DMS79 treated with DMSO at 0.1 percent for 48 hours (cell line): ENCODE measurements around the gene CYFIP1.

Experiments
- DNase-seq: peaks from one replicate; lab custom pipeline; 2025; lab: John Stamatoyannopoulos, UW

Gene CYFIP1

GRCh38 chr15:22950256-22950990 is 29.7 kb downstream of the CYFIP1 start:
- DNase-seq, result no peak

DNA sequence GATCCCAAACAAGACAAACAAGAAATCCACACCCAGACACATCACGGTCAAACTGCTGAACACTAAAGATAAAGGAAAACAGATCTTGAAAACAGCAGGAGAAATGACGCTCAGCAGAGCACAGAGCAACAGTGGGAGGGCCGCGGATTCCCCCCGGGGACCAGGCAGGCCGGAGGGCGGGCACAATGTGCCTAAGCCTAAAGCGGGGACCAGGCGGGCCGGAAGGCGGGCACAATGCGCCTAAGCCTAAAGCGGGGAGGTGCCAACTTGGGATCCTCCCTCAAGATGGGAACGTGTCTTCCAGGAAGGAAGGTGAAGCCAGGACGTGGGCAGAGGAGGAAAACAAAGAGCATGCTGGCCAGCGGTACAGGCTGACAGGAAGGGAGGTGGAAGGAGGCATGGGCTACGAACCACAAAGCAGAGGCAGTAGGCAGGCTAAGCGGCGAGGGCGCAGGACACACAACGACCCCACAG is 31.1 kb downstream of the CYFIP1 start:
- DNase-seq, result no peak

- DNase-seq, result no peak
Measured at GRCh38 chr15:22948056-22948455, 32.1 kb downstream of the CYFIP1 start.

GRCh38 chr15:22947101-22948000 is 32.8 kb downstream of the CYFIP1 start:
- no peak for DNase-seq

GRCh38 chr15:22945071-22945470 is 35.1 kb downstream of the CYFIP1 start:
- no peak for DNase-seq

DNA sequence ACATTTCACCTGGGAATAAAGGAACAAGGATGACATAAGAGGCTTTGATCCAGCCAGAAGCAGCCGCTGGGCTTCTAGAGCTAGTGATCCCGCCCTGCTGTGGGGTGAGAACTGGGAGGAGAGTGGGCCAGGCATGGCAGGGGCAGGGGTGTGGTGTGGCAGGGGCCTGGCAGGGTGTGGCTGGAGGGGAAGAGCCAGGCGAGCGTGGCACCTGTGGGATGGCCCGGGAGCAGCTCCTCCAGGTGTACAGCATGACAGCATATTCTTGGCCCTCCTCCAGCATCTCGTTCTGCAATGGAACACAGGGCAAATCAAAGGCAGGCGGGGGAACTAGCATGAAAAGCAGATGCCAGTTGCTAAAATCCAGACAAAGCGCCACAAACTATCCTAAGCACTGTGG is 35.5 kb downstream of the CYFIP1 start:
- peak; percentile 79 for DNase-seq

DNA sequence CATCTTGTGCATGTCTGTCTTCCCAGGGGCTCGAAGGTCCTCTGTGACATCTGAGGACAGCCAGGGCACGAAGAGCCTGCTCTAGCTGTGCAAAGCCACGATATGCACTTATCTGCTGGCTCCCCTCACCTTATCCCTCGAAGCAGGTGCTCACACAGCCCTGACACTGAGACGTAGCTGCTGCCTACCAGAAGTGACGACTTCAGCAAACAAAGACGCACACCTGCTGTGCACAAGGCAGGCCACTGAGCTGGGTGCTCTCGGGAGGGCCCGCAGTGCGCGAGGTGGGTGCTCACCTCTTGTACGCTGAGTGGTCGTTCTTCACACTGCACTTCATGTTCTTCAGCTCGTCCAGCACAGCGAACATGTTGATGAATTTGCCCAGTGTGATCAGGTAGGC is 37.3 kb downstream of the CYFIP1 start:
- DNase-seq, result peak; percentile 29

DNA sequence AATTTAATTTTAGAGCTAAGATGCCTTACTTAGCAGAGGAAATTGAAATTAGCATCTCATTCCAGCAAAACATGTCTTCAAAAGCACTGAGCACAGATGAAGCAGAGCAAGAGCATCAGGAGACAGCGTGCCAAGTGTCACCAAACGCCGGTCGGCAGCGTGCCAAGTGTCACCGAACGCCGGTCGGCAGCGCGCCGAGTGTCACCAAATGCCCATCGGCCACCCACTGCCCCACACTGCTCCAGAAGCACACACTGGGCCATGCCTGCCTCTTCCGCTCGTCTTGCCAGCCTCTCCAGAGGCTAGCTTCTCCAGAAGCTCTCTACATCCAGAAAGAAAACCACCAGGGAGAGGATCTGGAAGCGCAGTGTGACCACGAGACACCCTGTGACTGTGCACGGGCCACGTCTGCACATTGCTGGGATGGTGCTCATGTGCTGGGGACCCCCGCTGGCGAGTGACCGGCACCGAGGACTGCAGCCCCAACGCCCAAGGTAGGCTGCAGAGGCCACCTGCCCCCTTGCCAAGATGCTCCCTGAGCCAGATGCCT is 37.8 kb downstream of the CYFIP1 start:
- peak; percentile 9 for DNase-seq

DNA sequence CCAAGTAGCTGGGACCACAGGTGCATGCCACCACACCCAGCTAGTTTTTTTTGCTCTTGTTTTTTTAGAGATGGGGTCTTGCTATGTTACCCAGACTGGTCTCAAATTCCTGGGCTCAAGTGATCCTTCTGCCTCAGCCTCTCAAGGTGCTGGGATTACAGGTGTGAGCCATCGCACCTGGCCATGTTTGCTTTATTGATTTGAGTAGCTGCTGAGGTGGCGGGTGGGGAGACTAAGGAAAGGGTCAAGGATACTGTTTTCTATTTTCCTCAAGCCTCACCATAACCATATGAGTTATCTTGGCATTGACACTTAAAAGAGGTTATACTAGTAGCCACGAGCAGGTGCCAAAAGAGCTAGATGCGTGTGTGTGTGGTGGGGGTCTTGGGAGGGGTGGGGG is 39.0 kb downstream of the CYFIP1 start:
- DNase-seq, result no peak

DNA sequence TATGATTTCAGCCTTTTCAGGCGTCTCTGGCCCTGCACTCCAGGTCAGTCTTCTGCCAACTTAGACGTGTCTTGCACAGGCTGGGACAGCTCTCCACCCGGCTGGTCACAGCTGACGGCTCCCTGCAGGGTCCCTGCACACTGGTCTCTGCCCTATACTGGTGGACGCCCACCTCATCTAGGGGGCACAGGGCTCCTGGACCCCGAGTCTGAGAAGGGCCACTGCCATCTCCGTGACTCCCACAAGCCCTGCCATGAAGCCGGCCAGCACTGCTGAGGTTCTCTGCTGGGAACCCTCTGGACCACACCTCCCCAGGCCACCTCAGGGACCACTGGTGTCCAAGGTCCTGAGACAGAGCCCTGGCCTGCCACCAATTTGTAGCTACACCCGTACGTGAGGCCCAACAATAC is 40.5 kb downstream of the CYFIP1 start:
- no peak for DNase-seq

GRCh38 chr15:22939051-22939450 is 41.1 kb downstream of the CYFIP1 start:
- DNase-seq, result no peak

DNA sequence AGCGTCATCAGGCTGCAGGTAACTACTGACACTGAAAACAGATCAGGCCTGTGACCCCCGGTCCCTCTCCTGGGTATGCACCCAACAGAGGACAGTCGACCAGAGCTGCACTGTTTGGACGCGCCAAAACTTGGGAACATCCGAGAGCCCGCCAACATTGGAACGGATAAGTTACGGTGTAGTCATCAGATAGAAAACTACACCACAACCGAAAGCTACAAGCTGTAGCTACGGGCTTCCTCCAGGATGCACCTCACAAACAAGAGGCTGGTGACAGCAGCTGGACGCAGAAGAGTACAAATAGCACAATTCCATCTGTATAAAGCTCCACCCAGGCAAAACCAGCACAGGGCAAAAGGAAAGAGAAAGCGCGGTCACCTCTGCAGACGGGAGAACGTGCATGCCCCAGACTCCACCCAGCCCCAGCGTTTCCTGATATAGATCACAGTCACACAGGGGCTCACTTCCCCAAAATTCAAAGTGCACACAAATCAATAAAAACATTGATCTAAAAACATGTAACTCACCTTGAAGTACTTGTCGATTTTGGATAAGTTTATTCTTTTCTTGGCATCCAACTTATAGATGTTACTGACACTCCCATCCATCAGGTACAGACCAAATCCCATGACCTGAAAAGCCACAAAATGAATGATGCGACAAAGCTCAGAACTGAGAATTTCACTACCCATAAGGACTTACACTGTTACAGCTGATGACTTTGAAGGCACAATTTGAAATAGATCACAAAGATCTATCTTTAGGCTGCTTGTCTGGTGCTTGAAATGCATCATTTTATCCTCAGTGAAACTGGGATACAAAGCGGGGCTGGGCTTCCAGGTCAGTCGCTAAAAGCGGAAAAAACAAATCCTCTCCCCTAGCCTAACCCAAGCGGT is 43.3 kb downstream of the CYFIP1 start:
- no peak for DNase-seq

DNA sequence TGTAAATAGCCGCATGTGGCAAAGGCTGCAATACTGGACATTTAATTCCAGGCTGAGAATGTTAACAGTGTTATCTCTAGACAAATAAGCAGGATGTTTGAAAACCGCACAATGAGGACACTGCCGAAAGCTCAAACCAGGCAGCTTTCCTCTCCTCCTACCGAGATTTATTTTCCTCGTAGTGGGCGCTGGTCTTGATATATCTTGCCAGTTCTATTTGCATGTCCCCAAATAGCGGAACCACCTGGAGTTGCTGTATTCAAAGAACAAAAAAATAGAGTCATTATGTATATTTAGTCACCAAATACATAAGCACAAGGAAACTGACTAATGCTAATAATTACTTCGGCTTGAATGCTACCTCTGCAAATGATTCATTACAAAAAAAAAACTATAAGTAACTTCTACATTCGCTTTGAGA is 46.5 kb downstream of the CYFIP1 start:
- DNase-seq, result no peak

- no peak for DNase-seq
Measured at GRCh38 chr15:22931784-22932536, 48.2 kb downstream of the CYFIP1 start.

DNA sequence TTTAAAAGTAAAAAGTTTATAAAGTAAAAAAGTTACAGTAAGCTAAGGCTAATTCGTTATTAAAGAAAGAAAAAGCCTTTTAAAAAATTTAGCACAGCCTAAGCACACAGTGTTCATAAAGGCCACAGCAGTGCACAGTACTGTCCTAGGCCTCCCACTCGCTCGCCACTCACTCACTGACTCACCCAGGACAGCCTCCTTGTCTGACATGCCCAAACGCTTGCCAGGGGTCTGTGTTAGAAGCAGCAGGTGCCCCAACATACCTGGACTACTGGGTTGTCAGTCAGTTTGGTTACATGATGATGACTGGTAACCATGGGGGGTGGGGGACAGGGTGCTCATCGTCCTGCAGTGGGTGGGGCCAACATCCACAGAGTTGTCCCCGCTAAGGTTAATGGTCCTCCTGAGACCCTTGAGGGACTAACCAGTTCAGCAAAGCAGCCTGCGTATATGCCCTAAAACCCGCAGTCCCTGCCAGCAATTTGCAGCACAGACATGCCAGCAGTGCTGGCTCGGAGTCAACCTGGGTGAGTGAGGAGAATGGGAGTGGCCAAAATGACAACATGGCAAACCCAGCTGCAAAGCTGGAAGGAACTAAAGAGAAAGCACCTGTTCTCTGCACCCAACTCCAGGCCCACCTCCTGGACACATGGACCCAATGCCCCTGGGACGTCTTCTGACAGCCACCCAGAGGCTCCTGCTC is 49.2 kb downstream of the CYFIP1 start:
- DNase-seq, result no peak

GRCh38 chr15:22927761-22928160 is 52.4 kb downstream of the CYFIP1 start:
- DNase-seq, result no peak

DNA sequence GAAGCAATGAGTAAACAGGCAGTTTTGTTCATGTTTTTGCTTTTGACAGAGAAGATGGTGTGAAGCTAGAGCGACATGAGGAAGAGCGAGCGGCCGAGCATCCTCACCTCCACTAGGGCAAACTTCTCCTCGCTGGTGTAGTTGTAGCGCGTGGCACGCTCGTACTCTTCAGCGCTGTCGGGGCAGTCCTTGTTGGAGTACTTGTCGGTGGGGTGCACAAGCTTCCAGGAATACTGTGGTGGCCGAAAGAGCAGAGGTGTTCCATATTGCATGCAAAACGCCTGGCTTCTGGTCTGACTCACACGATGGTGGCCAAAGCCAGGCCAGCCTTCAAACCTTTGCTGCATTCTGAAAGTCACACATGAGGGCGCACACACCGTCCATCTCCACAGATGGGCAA is 54.3 kb downstream of the CYFIP1 start:
- no peak for DNase-seq

- no peak for DNase-seq
Measured at GRCh38 chr15:22922003-22922402, 58.2 kb downstream of the CYFIP1 start.

- no peak for DNase-seq
Measured at GRCh38 chr15:22919171-22919570, 61.0 kb downstream of the CYFIP1 start.

GRCh38 chr15:22918596-22919140 is 61.5 kb downstream of the CYFIP1 start:
- DNase-seq, result no peak
